ENCODE data around the gene PLEKHJ1. TPM values are rescaled to one million over a fixed set of nuclear protein-coding genes. Genes with fewer than 3 reads are reported as not detected.

Gene PLEKHJ1
- total RNA-seq, 6 experiments from 2014 or later, result 24.4 to 49.3 (median 28.6) TPM

DNA sequence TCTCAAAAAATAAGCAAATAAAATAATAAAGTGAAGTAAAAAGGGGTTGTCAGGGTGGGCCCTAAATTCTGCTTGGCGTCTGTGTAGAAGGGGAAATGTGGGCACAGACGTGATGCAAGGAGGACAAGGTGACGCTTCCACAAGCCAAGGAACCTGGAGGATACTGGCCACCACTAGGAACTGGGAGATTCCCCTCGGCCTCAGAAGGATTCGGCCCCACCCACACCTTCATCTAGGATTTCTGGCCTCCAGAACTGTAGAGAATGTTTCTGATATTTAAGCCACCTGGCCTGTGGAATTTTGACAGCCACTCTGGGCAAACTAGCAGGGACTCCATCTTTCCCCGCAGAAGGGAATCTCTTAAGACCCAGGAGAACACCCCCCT, 1.1 kb downstream of the PLEKHJ1 start:
- ATAC-seq (no peak), DNase-seq (no peak)
- H3K36me3 ChIP-seq, result peaks cover 0 to 7% (median 5%) of the 10 kb centered on the region in 4 donors
- peaks cover 0 to 34% (median 8%) of the 10 kb centered on the region in 4 donors for H3K4me1 ChIP-seq
- peak overlapping the region; percentile 77 to 99 (median 97) for H3K4me3 ChIP-seq
- no peaks in the 10 kb centered on the region for H3K27me3 ChIP-seq
- no peaks in the 10 kb centered on the region for H3K9me3 ChIP-seq
- intact Hi-C loops (cut with DNase I), result loop anchor here (5.0 to 10.0 kb wide), 3 partner anchors 37 to 80 kb away; no protein-coding TSS in a partner anchor
- H3K27ac ChIP-seq, result peak overlapping the region in 2 of 3 donors; percentile 93 to 99
- 56% methylated on average over 6 of the region's 6 CpGs for WGBS (ENCODE audit: insufficient coverage, low coverage, low lambda C conversion rate, missing lambda C conversion rate)
- TF ChIP-seq, protein P1, sequence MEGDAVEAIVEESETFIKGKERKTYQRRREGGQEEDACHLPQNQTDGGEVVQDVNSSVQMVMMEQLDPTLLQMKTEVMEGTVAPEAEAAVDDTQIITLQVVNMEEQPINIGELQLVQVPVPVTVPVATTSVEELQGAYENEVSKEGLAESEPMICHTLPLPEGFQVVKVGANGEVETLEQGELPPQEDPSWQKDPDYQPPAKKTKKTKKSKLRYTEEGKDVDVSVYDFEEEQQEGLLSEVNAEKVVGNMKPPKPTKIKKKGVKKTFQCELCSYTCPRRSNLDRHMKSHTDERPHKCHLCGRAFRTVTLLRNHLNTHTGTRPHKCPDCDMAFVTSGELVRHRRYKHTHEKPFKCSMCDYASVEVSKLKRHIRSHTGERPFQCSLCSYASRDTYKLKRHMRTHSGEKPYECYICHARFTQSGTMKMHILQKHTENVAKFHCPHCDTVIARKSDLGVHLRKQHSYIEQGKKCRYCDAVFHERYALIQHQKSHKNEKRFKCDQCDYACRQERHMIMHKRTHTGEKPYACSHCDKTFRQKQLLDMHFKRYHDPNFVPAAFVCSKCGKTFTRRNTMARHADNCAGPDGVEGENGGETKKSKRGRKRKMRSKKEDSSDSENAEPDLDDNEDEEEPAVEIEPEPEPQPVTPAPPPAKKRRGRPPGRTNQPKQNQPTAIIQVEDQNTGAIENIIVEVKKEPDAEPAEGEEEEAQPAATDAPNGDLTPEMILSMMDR (IDR thresholded peaks at IDR 0.05), result no peak
- TF ChIP-seq POLR2A (IDR thresholded peaks at IDR 0.05), result no peak

DNA sequence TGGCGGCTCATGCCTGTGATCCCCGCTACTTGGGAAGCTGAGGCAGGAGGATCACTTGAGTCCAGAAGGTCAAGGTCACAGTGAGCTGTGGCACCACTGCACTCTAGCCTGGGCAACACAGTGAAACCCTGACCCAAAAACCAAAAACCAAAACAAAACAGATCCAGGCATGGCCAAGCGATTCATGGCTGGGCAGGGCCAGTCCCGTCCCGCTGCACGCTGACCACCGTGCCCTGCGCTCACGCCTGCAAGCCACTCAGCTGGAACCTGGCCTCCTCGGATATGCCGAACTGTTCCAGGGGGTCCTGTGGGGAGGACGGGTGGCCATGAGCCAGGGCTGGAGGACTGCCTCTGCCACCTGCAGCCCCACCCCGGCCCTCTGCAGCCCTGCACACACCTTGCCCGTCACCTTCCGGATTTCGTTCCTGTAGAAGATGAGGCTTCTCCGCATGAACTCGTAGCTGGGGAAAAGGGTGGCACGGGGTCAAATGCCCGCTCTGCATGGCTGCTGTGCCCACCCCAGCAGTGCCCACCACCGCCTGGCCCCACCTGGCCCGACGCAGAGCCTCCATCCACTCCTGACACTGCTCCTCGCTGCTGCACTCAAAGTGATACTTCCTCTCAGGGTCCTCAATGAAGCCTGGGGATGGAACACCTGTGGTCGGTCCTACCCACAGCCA, 2.4 kb downstream of the PLEKHJ1 start:
- no peak overlapping the region for H3K4me3 ChIP-seq
- ATAC-seq (no peak), DNase-seq (no peak)
- no peak overlapping the region for H3K27ac ChIP-seq
- no peaks in the 10 kb centered on the region for H3K27me3 ChIP-seq
- WGBS (ENCODE audit: insufficient coverage, low coverage, low lambda C conversion rate, missing lambda C conversion rate), result 60% methylated on average over 1 of the region's 25 CpGs
- peaks cover 0 to 11% (median 8%) of the 10 kb centered on the region in 4 donors for H3K36me3 ChIP-seq
- intact Hi-C loops (cut with DNase I), result loop anchor here in 1 of 2 donors (5.0 to 10.0 kb wide), 2 partner anchors 61 to 81 kb away; no protein-coding TSS in a partner anchor
- no peaks in the 10 kb centered on the region for H3K9me3 ChIP-seq
- peaks cover 0 to 33% (median 6%) of the 10 kb centered on the region in 4 donors for H3K4me1 ChIP-seq
- TF ChIP-seq, protein P1 (IDR thresholded peaks at IDR 0.05), result no peak
- TF ChIP-seq POLR2A (IDR thresholded peaks at IDR 0.05), result no peak

DNA sequence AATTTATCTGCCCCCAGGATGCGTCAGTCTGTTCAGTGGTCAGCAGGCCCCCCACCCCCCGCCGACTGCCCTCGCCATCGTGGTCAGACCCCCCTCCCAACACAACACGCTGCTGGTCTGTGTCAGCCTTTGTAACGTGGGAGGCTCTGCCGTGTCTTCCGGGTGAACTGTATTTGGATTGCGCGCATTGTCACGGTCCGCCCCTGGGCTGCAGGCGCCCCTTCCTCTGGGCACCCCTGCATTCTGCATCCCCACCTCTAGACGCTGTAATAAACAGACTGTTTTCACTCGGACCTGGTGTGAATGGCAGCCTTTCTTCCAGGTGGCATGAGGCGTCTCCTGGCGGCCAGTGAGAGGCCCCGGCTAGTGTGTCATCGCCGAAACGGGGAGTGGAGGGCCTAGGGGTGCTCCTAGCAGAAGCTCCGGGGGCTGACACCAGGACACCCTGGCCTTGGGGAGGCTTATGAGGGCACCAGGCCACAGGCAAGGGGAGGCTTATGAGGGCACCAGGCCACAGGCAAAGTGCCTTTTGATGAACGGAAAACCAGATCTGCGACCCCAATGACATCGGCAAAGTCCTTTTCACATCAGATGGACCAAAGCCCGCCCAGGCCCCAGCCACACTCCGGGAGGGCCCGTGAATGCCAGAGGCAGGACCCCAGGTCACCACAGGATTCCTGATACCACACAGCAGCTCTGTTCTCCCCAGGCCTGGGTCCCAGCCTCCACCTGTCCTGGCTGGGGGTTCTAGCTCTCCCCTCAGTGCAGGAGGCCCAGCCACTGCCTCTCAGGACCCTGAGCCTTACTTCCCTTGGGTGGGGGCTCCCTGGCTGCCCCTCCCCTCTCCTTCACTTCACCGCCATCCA, 3.6 kb downstream of the PLEKHJ1 start:
- Histone ChIP-seq H3K4me1 (peaks cover 0 to 24% (median under 1%) of the 10 kb centered on the region in 4 donors), H3K27me3 (no peaks in the 10 kb centered on the region), H3K27ac (no peak overlapping the region), H3K36me3 (peaks cover 0 to 11% (median 8%) of the 10 kb centered on the region in 4 donors), H3K4me3 (no peak overlapping the region), H3K9me3 (no peaks in the 10 kb centered on the region)
- TF ChIP-seq POLR2A (IDR thresholded peaks at IDR 0.05), result no peak
- TF ChIP-seq, protein P1 (IDR thresholded peaks at IDR 0.05), result no peak
- intact Hi-C loops (cut with DNase I), result loop anchor here in 1 of 2 donors (5.0 to 10.0 kb wide), 2 partner anchors 60 to 82 kb away; no protein-coding TSS in a partner anchor
- 61% methylated on average over 4 of the region's 30 CpGs for WGBS (ENCODE audit: insufficient coverage, low coverage, low lambda C conversion rate, missing lambda C conversion rate)
- ATAC-seq (no peak), DNase-seq (no peak)

DNA sequence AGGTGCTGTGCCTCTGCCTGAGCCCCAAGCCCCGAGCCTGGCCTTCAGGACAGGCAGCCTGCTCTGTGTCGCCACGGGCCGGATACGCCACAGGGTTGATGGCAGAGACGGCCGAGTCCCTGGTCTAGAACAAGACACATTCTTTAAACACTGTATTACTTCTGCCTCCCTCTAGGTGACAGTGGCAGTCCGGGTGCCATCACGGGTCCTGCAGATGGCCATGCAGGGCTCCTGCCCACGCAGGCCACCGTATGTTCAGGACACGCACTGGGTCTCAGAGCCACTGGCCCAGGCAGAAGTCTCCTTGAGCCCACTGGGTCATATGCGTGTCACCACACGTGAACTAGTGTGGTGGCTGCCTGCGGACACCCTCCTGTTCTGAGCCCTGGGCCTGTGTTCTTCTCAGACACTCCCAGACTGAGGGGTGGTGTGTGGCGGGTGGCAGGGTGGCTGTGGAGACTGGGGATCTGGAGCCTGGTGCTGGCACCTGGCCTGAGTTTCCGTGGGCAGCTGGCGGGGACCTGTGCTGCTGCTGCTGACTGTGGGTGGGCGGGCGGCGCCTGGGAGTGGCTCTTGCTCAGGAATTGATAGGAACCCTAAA, 4.4 kb downstream of the PLEKHJ1 start:
- DNase-seq, result no peak
- WGBS (ENCODE audit: insufficient coverage, low coverage, low lambda C conversion rate, missing lambda C conversion rate), result 93% methylated on average over 5 of the region's 21 CpGs
- TF ChIP-seq, protein P1 (IDR thresholded peaks at IDR 0.05), result peak in 2 of 4 donors; percentile 9
- no peak for TF ChIP-seq POLR2A (IDR thresholded peaks at IDR 0.05)
- H3K4me1 ChIP-seq, result peaks cover 0 to 20% (median 0%) of the 10 kb centered on the region in 4 donors
- intact Hi-C loops (cut with DNase I), result loop anchor here in 1 of 2 donors (5.0 to 10.0 kb wide), 2 partner anchors 59 to 83 kb away; no protein-coding TSS in a partner anchor
- no peaks in the 10 kb centered on the region for H3K27me3 ChIP-seq
- H3K36me3 ChIP-seq, result peaks cover 0 to 18% (median 8%) of the 10 kb centered on the region in 4 donors
- ATAC-seq, result no peak
- H3K9me3 ChIP-seq, result no peaks in the 10 kb centered on the region
- H3K4me3 ChIP-seq, result no peak overlapping the region
- H3K27ac ChIP-seq, result no peak overlapping the region

Measured in right lobe of liver (tissue), 6 donors.